ENCODE data around the gene SLIT1. TPM values are rescaled to one million over a fixed set of nuclear protein-coding genes. Genes with fewer than 3 reads are reported as not detected.

Gene SLIT1
- polyA plus RNA-seq, 1 donor from 2014 or later = 9.5 TPM

- no peaks in the 10 kb centered on the region for H3K9me2 ChIP-seq (ENCODE audit: insufficient read depth, low read length)
- no peak overlapping the region for H3K4me3 ChIP-seq (ENCODE audit: low read length)
- TF ChIP-seq EP300 (conservative IDR thresholded peaks at IDR 0.05; ENCODE audit: poor library complexity, severe bottlenecking) (no peak), TAF1 (IDR thresholded peaks at IDR 0.05; ENCODE audit: low read depth) (no peak), SMC3 (conservative IDR thresholded peaks at IDR 0.05; ENCODE audit: poor library complexity) (no peak), MXI1 (conservative IDR thresholded peaks at IDR 0.05; ENCODE audit: poor library complexity, severe bottlenecking) (no peak), REST (IDR thresholded peaks at IDR 0.05; ENCODE audit: borderline replicate concordance) (no peak), EZH2 (IDR thresholded peaks at IDR 0.05; ENCODE audit: borderline replicate concordance, insufficient read depth, low read length, poor library complexity, severe bottlenecking) (no peak), RAD21 (conservative IDR thresholded peaks at IDR 0.05) (no peak), POLR2AphosphoS5 (IDR thresholded peaks at IDR 0.05) (no peak)
- TF ChIP-seq, protein P1, sequence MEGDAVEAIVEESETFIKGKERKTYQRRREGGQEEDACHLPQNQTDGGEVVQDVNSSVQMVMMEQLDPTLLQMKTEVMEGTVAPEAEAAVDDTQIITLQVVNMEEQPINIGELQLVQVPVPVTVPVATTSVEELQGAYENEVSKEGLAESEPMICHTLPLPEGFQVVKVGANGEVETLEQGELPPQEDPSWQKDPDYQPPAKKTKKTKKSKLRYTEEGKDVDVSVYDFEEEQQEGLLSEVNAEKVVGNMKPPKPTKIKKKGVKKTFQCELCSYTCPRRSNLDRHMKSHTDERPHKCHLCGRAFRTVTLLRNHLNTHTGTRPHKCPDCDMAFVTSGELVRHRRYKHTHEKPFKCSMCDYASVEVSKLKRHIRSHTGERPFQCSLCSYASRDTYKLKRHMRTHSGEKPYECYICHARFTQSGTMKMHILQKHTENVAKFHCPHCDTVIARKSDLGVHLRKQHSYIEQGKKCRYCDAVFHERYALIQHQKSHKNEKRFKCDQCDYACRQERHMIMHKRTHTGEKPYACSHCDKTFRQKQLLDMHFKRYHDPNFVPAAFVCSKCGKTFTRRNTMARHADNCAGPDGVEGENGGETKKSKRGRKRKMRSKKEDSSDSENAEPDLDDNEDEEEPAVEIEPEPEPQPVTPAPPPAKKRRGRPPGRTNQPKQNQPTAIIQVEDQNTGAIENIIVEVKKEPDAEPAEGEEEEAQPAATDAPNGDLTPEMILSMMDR (IDR thresholded peaks at IDR 0.05; ENCODE audit: poor library complexity, severe bottlenecking) = no peak
- no peak overlapping the region for H3K27ac ChIP-seq (ENCODE audit: low read length)
- no peak overlapping the region for H3K9ac ChIP-seq (ENCODE audit: low read length)
- no peaks in the 10 kb centered on the region for H3K36me3 ChIP-seq (ENCODE audit: insufficient read depth, low read length)
- H2AFZ ChIP-seq (ENCODE audit: low read depth, low read length) = no peak overlapping the region
- H4K20me1 ChIP-seq (ENCODE audit: insufficient read depth) = no peaks in the 10 kb centered on the region
- H3F3A ChIP-seq (ENCODE audit: insufficient read depth, low read length, poor library complexity, severe bottlenecking) = no peaks in the 10 kb centered on the region
- H3K4me2 ChIP-seq (ENCODE audit: low read length) = no peak overlapping the region
- no peaks in the 10 kb centered on the region for H3K27me3 ChIP-seq (ENCODE audit: insufficient read depth, low read depth, low read length)
- no peaks in the 10 kb centered on the region for H3K9me3 ChIP-seq (ENCODE audit: low read length)
- no peaks in the 10 kb centered on the region for H3K79me2 ChIP-seq (replicated peaks; ENCODE audit: insufficient read depth, low read length)
These were observed 124.3 kb downstream of the SLIT1 start for GRCh38 chr10:97061423-97061822.

DNA sequence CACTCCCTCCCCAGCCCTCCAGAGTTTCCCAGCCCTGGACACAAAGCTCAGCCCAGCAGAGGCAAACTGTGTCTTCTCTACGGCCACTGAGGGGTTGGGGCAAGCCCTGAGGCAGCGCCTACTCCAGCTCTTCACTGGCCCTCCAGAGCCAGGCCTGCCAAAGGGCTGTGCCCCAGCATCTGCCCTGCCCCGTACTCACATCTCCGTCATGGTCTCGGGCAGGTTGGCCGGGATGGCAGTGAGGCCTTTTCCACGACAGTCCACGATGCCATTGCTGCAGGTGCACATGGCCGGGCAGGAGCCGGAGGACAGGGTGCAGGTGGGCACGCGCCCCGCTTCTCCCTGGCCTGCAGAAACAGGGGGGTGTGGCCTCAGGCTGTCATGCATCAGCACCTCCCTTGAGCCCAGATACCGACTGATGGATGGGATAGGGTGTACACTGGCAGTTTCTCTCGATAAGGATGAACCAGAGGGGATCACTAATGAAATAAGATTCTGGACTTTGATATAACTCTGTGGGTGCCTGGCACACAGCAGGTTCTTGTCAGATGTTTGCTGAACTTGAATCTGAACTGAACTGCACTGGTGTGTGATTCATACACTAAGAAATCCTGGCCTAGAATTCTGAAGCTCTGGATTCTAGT, 125.2 kb downstream of the SLIT1 start:
- Histone ChIP-seq H3K9me2 (ENCODE audit: insufficient read depth, low read length) (no peaks in the 10 kb centered on the region), H3K4me3 (ENCODE audit: low read length) (no peak overlapping the region), H3K27ac (ENCODE audit: low read length) (no peak overlapping the region), H2AFZ (ENCODE audit: low read depth, low read length) (no peak overlapping the region), H3K27me3 (ENCODE audit: insufficient read depth, low read depth, low read length) (no peaks in the 10 kb centered on the region), H4K20me1 (ENCODE audit: insufficient read depth) (no peaks in the 10 kb centered on the region), H3K9me3 (ENCODE audit: low read length) (no peaks in the 10 kb centered on the region), H3K4me2 (ENCODE audit: low read length) (no peak overlapping the region), H3K9ac (ENCODE audit: low read length) (no peak overlapping the region), H3K79me2 (replicated peaks; ENCODE audit: insufficient read depth, low read length) (no peaks in the 10 kb centered on the region), H3K36me3 (ENCODE audit: insufficient read depth, low read length) (no peaks in the 10 kb centered on the region), H3F3A (ENCODE audit: insufficient read depth, low read length, poor library complexity, severe bottlenecking) (no peaks in the 10 kb centered on the region)
- no peak for TF ChIP-seq REST (IDR thresholded peaks at IDR 0.05; ENCODE audit: borderline replicate concordance)
- TF ChIP-seq RAD21 (conservative IDR thresholded peaks at IDR 0.05) = no peak
- TF ChIP-seq, protein P1 (IDR thresholded peaks at IDR 0.05; ENCODE audit: poor library complexity, severe bottlenecking) = no peak
- TF ChIP-seq EZH2 (IDR thresholded peaks at IDR 0.05; ENCODE audit: borderline replicate concordance, insufficient read depth, low read length, poor library complexity, severe bottlenecking) = no peak
- no peak for TF ChIP-seq MXI1 (conservative IDR thresholded peaks at IDR 0.05; ENCODE audit: poor library complexity, severe bottlenecking)
- no peak for TF ChIP-seq POLR2AphosphoS5 (IDR thresholded peaks at IDR 0.05)
- no peak for TF ChIP-seq SMC3 (conservative IDR thresholded peaks at IDR 0.05; ENCODE audit: poor library complexity)
- no peak for TF ChIP-seq TAF1 (IDR thresholded peaks at IDR 0.05; ENCODE audit: low read depth)
- no peak for TF ChIP-seq EP300 (conservative IDR thresholded peaks at IDR 0.05; ENCODE audit: poor library complexity, severe bottlenecking)

Data from neural cell (in vitro differentiated cells).